A673 (cell line): ENCODE data around the gene RAB4A. TPM values are rescaled to one million over a fixed set of nuclear protein-coding genes. Genes with fewer than 3 reads are reported as not detected.
A peak's percentile ranks its signal among the peaks of the same experiment; 100 is the strongest.

Experiments
- BruUV-seq: library from RNA; stranded (reverse); fragments of 400-500 nt; replicated peaks from 2 replicates; lab custom pipeline; 2021; lab: Mats Ljungman, UMichigan
- CTCF ChIA-PET: fragments of 300-600 bp; sonication (Branson Sonifier 250); formaldehyde crosslinking; loops from one replicate; lab custom pipeline; 2022; ENCODE audit warnings: antibody characterized with exemption; lab: Charles Lee
- POLR2A ChIA-PET: fragments of 300-600 bp; sonication (Branson Sonifier 250); formaldehyde crosslinking; loops from one replicate; lab custom pipeline; 2022; ENCODE audit warnings: antibody characterized with exemption; ENCODE audit not compliant: low non-redundant PET; lab: Charles Lee
- DNase-seq: peaks from one replicate; pipeline ENCODE4 v3.0.0-alpha.2; 2015; ENCODE audit warnings: low spot score
- H3K27ac ChIP-seq: fragments of 200-600 bp; sonication (generic); 2 replicates; pipeline ENCODE4 v1.5.1; 2016; ENCODE audit warnings: mixed run types, low read depth, mild to moderate bottlenecking, mixed read lengths, antibody characterized with exemption, low read length; ENCODE audit not compliant: poor library complexity, severe bottlenecking
- H3K27me3 ChIP-seq: fragments of 200-600 bp; sonication (generic); replicated peaks from 2 replicates; pipeline ENCODE4 v1.6.1; 2017; ENCODE audit warnings: mixed run types, low read depth, mild to moderate bottlenecking, mixed read lengths, antibody characterized with exemption, low read length; ENCODE audit not compliant: insufficient read depth, poor library complexity
- H3K36me3 ChIP-seq: fragments of 200-600 bp; sonication (generic); 2 replicates; pipeline ENCODE4 v1.6.1; 2016; ENCODE audit warnings: mixed run types, mild to moderate bottlenecking, mixed read lengths, antibody characterized with exemption, low read length; ENCODE audit not compliant: insufficient read depth, poor library complexity, severe bottlenecking
- H3K4me1 ChIP-seq: fragments of 200-600 bp; sonication (generic); 2 replicates; pipeline ENCODE4 v1.6.1; 2017; ENCODE audit warnings: mixed run types, mild to moderate bottlenecking, mixed read lengths, antibody characterized with exemption, low read length; ENCODE audit not compliant: insufficient read depth, poor library complexity, severe bottlenecking
- H3K4me3 ChIP-seq: fragments of 200-600 bp; sonication (generic); 2 replicates; pipeline ENCODE4 v1.5.1; 2016; ENCODE audit warnings: low read depth, mixed run types, mild to moderate bottlenecking, mixed read lengths, low read length; ENCODE audit not compliant: poor library complexity, severe bottlenecking
- H3K9me3 ChIP-seq: fragments of 200-600 bp; sonication (generic); 2 replicates; pipeline ENCODE4 v1.6.1; 2016; ENCODE audit warnings: mixed run types, low read depth, mild to moderate bottlenecking, mixed read lengths, antibody characterized with exemption, low read length; ENCODE audit not compliant: poor library complexity, severe bottlenecking
- CTCF ChIP-seq: fragments of 300-800, 200-600 bp; sonication (generic); conservative IDR thresholded peaks from 2 replicates; pipeline ENCODE4 v1.5.1; 2017; ENCODE audit warnings: low read depth, mild to moderate bottlenecking, antibody characterized with exemption, low read length, moderate library complexity, mixed read lengths
- EZH2 ChIP-seq: fragments of 200-600 bp; sonication (generic); IDR thresholded peaks from 2 replicates; pipeline ENCODE4 v1.6.1; 2017; ENCODE audit warnings: borderline replicate concordance, low read depth, mild to moderate bottlenecking, mixed read lengths, antibody characterized with exemption, low read length; ENCODE audit not compliant: poor library complexity, severe bottlenecking
- intact Hi-C: fragments of 100-400 bp; cut with micrococcal nuclease; formaldehyde crosslinking; loops from one replicate; pipeline ENCODE4 v1.10.0; 2022; ENCODE audit not compliant: unreplicated experiment
- total RNA-seq: library from RNA; stranded (reverse); gene quantifications from 2 replicates; pipeline ENCODE4 v1.2.3, GENCODE V29; 2021

The RAB4A gene
- total RNA-seq, 1 experiment from 2014 or later, result 51.6 TPM

GRCh38 chr1:229268505-229268904 lies 2.4 kb upstream of the RAB4A start:
- Histone ChIP-seq H3K36me3 (no peaks in the 10 kb centered on the region), H3K9me3 (no peaks in the 10 kb centered on the region), H3K27me3 (no peaks in the 10 kb centered on the region), H3K27ac (no peak overlapping the region), H3K4me3 (no peak overlapping the region), H3K4me1 (peaks cover 6% of the 10 kb centered on the region)
- intact Hi-C loops, result no loop called here
- ChIA-PET CTCF (no interaction called here), POLR2A (no interaction called here)
- BruUV-seq, result no TSS peak
- DNase-seq, result no peak
- no peak for TF ChIP-seq CTCF
- no peak for TF ChIP-seq EZH2

GRCh38 chr1:229271448-229272159 lies 693 bp downstream of the RAB4A start:
- ChIA-PET POLR2A (no interaction called here), CTCF (interaction anchor here (0.6 kb wide), 1 partner anchor 220 kb away, joined by 3 read pairs; no protein-coding TSS in a partner anchor)
- Histone ChIP-seq H3K4me3 (peak overlapping the region; percentile 84), H3K36me3 (no peaks in the 10 kb centered on the region), H3K9me3 (no peaks in the 10 kb centered on the region), H3K4me1 (peaks cover 6% of the 10 kb centered on the region), H3K27ac (peak overlapping the region; percentile 56), H3K27me3 (no peaks in the 10 kb centered on the region)
- TF ChIP-seq EZH2, result no peak
- TF ChIP-seq CTCF, result 0 out of 2 replicates have a peak, but pooled peaks have one; percentile 29
- intact Hi-C loops, result loop anchor here (5.0 kb wide), 1 partner anchor 71 kb away; the partner anchor contains the start of gene CCSAP
- peak; percentile 51 for DNase-seq
- no TSS peak for BruUV-seq

GRCh38 chr1:229272164-229273158 lies 1.6 kb downstream of the RAB4A start:
- H3K27ac ChIP-seq, result no peak overlapping the region
- CTCF ChIA-PET, result no interaction called here

More at GRCh38 chr1:229272164-229273158, 1.6 kb downstream of the RAB4A start:
- H3K27me3 ChIP-seq, result no peaks in the 10 kb centered on the region
- no peak for DNase-seq
- TF ChIP-seq CTCF (no peak), EZH2 (no peak)
- peak overlapping the region; percentile 84 for H3K4me3 ChIP-seq
- H3K4me1 ChIP-seq, result peaks cover 6% of the 10 kb centered on the region
- H3K9me3 ChIP-seq, result no peaks in the 10 kb centered on the region
- intact Hi-C loops, result loop anchor here (5.0 kb wide), 1 partner anchor 70 kb away; the partner anchor contains the start of gene CCSAP
- POLR2A ChIA-PET, result no interaction called here
- H3K36me3 ChIP-seq, result no peaks in the 10 kb centered on the region
- TSS peak; percentile 62 for BruUV-seq
